ENCODE measurements around the gene OR52D1. TPM values are rescaled to one million over a fixed set of nuclear protein-coding genes. Genes with fewer than 3 reads are reported as not detected.

Gene OR52D1
- total and polyA plus RNA-seq, 9 of the 15 experiments (the other 6 are each of a cell fraction or from before 2014, with no cell fraction given) = 0.14 to 1.3 (median 0.97) TPM; not detected in 6

GRCh38 chr11:5500393-5500801 lies 11.9 kb downstream of the OR52D1 start (continued):
- peak; percentile 93 for TF ChIP-seq ZNF592 (IDR thresholded peaks at IDR 0.05)
- TF ChIP-seq GTF2A2 (tag; IDR thresholded peaks at IDR 0.05) = 0 out of 2 replicates have a peak, but pooled peaks have one; percentile 25
- no peak for TF ChIP-seq ZFP36 (IDR thresholded peaks at IDR 0.05; ENCODE audit: low read depth, low read length, partially characterized antibody)
- TF ChIP-seq FOXP4 (CRISPR knock-in tag; IDR thresholded peaks at IDR 0.05; ENCODE audit: borderline replicate concordance) = no peak
- no peak for TF ChIP-seq ILF3 (IDR thresholded peaks at IDR 0.05; ENCODE audit: borderline replicate concordance)
- no peak for TF ChIP-seq E2F5 (CRISPR knock-in tag; IDR thresholded peaks at IDR 0.05)
- peak; percentile 70; the same call in 1 of the 2 replicates for TF ChIP-seq ZNF644 (tag; IDR thresholded peaks at IDR 0.05; ENCODE audit: low read depth)
- no peak for TF ChIP-seq SOX6 (IDR thresholded peaks at IDR 0.05)
- 0 out of 2 replicates have a peak, but pooled peaks have one; percentile 19 for TF ChIP-seq NFE2L1 (tag; IDR thresholded peaks at IDR 0.05; ENCODE audit: borderline replicate concordance, low read depth)
- no peak for TF ChIP-seq NR4A1 (CRISPR knock-in tag; IDR thresholded peaks at IDR 0.05)
- TF ChIP-seq NR4A1 (tag; IDR thresholded peaks at IDR 0.05) = peak; percentile 31; the same call in 1 of the 2 replicates
- no peak for TF ChIP-seq ADNP (tag; IDR thresholded peaks at IDR 0.05)
- no peak for TF ChIP-seq PHF20 (IDR thresholded peaks at IDR 0.05; ENCODE audit: partially characterized antibody)
- no peak for TF ChIP-seq LEF1 (IDR thresholded peaks at IDR 0.05)
- no peak for TF ChIP-seq RBFOX2 (IDR thresholded peaks at IDR 0.05; ENCODE audit: low read depth, low read length)
- no peak for TF ChIP-seq TRIM25 (IDR thresholded peaks at IDR 0.05; ENCODE audit: borderline replicate concordance)

Data from K562 (cell line).